IMR-90 (cell line): Measurements from ENCODE around the gene C13orf46. TPM values are rescaled to one million over a fixed set of nuclear protein-coding genes. Genes with fewer than 3 reads are reported as not detected.

ENCODE experiments used
- ATAC-seq: fragments of 200-7000 bp; cut with Tn5 transposase; 2 replicates; pipeline ENCODE4 v1.9.1; 2020; ENCODE audit warnings: low read depth, mild to moderate bottlenecking, moderate library complexity
- BruUV-seq: library from RNA; stranded (reverse); fragments of 400-500 nt; replicated peaks from 2 replicates; lab custom pipeline; 2021; lab: Mats Ljungman, UMichigan
- CTCF ChIA-PET: fragments of 300-600 bp; formaldehyde crosslinking; extraction: SDS; loops from one replicate; lab custom pipeline; 2021; ENCODE audit warnings: antibody characterized with exemption; lab: Yijun Ruan, JAX
- POLR2A ChIA-PET: fragments of 300-600 bp; sonication (Branson Sonifier 250); formaldehyde crosslinking; loops from one replicate; lab custom pipeline; 2022; ENCODE audit warnings: antibody characterized with exemption; ENCODE audit not compliant: unreplicated experiment; lab: Charles Lee
- DNase-seq: peaks from one replicate; pipeline ENCODE4 v3.0.0; 2013
- H2AFZ ChIP-seq: replicated peaks from 2 replicates; pipeline ENCODE3; 2013; ENCODE audit warnings: low read length, mild to moderate bottlenecking; ENCODE audit not compliant: poor library complexity
- H2AK5ac ChIP-seq: 2 replicates; pipeline ENCODE4 v1.6.1; 2013; ENCODE audit warnings: low read depth, low read length, inconsistent platforms
- H2AK9ac ChIP-seq: replicated peaks from 2 replicates; pipeline ENCODE3; 2013; ENCODE audit warnings: mild to moderate bottlenecking, low read depth, low read length, moderate library complexity; ENCODE audit not compliant: poor library complexity
- H2BK120ac ChIP-seq: 2 replicates; pipeline ENCODE4 v1.6.1; 2013; ENCODE audit warnings: low read depth, low read length, inconsistent platforms
- H2BK15ac ChIP-seq: 3 replicates; pipeline ENCODE4 v1.6.1; 2013; ENCODE audit warnings: low read depth, low read length, inconsistent platforms
- H2BK20ac ChIP-seq: 2 replicates; pipeline ENCODE4 v1.6.1; 2013; ENCODE audit warnings: low read depth, mild to moderate bottlenecking, inconsistent platforms, low read length, moderate library complexity
- H2BK5ac ChIP-seq: 2 replicates; pipeline ENCODE4 v1.6.1; 2013; ENCODE audit warnings: mild to moderate bottlenecking, low read depth, low read length, inconsistent platforms; ENCODE audit not compliant: poor library complexity, severe bottlenecking
- H3K14ac ChIP-seq: replicated peaks from 2 replicates; pipeline ENCODE4 v1.6.1; 2013; ENCODE audit warnings: low read depth, low read length, inconsistent platforms
- H3K18ac ChIP-seq: 2 replicates; pipeline ENCODE4 v1.6.1; 2013; ENCODE audit warnings: low read depth, low read length, control low read depth
- H3K23ac ChIP-seq: 2 replicates; pipeline ENCODE4 v1.6.1; 2013; ENCODE audit warnings: low read depth, low read length, inconsistent platforms
- H3K27ac ChIP-seq: 2 replicates; pipeline ENCODE4 v1.5.1; 2013; ENCODE audit warnings: mild to moderate bottlenecking, control low read depth, low read length; ENCODE audit not compliant: insufficient read depth
- H3K27me3 ChIP-seq: 2 replicates; pipeline ENCODE4 v1.6.1; 2013; ENCODE audit warnings: low read length; ENCODE audit not compliant: control insufficient read depth, insufficient read depth
- H3K36me3 ChIP-seq: 2 replicates; pipeline ENCODE4 v1.6.1; 2013; ENCODE audit warnings: low read length, mixed read lengths; ENCODE audit not compliant: control insufficient read depth, insufficient read depth
- H3K4ac ChIP-seq: 2 replicates; pipeline ENCODE4 v1.6.1; 2013; ENCODE audit warnings: low read depth, low read length, inconsistent platforms
- H3K4me1 ChIP-seq: 2 replicates; pipeline ENCODE4 v1.6.1; 2013; ENCODE audit warnings: low read length, mixed read lengths; ENCODE audit not compliant: control insufficient read depth, insufficient read depth
- H3K4me2 ChIP-seq: 2 replicates; pipeline ENCODE4 v1.6.1; 2013; ENCODE audit warnings: low read depth, mild to moderate bottlenecking, control low read depth, low read length, moderate library complexity
- H3K4me3 ChIP-seq: 2 replicates; pipeline ENCODE4 v1.5.1; 2013; ENCODE audit warnings: low read depth, mild to moderate bottlenecking, control low read depth, low read length, moderate library complexity; ENCODE audit not compliant: insufficient read depth
- H3K56ac ChIP-seq: 2 replicates; pipeline ENCODE4 v1.6.1; 2013; ENCODE audit warnings: low read length, inconsistent platforms; ENCODE audit not compliant: insufficient read depth; ENCODE audit errors: extremely low read depth
- H3K79me1 ChIP-seq, 2 experiments: 2 replicates each; pipeline ENCODE4 v1.6.1; 2013; ENCODE audit warnings: low read length in 2 of 2, inconsistent platforms in 1 of 2, low read depth in 1 of 2
- H3K9ac ChIP-seq: 2 replicates; pipeline ENCODE4 v1.6.1; 2013; ENCODE audit warnings: low read depth, low read length, control low read depth
- H3K9me1 ChIP-seq: 2 replicates; pipeline ENCODE4 v1.6.1; 2013; ENCODE audit warnings: low read length, inconsistent platforms; ENCODE audit not compliant: insufficient read depth
- H3K9me3 ChIP-seq: 2 replicates; pipeline ENCODE4 v1.6.1; 2013; ENCODE audit warnings: low read length; ENCODE audit not compliant: control insufficient read depth, insufficient read depth
- H4K20me1 ChIP-seq: 2 replicates; pipeline ENCODE4 v1.6.1; 2013; ENCODE audit warnings: low read length, inconsistent platforms; ENCODE audit not compliant: insufficient read depth
- H4K5ac ChIP-seq: 2 replicates; pipeline ENCODE4 v1.6.1; 2013; ENCODE audit warnings: mild to moderate bottlenecking, low read depth, low read length, control low read depth
- H4K8ac ChIP-seq, 2 experiments: 2 replicates each; pipeline ENCODE4 v1.6.1; 2013; ENCODE audit warnings: low read depth in 2 of 2, low read length in 2 of 2, control low read depth in 1 of 2, inconsistent platforms in 1 of 2
- H4K91ac ChIP-seq: 2 replicates; pipeline ENCODE4 v1.6.1; 2013; ENCODE audit warnings: low read depth, low read length, inconsistent platforms; ENCODE audit not compliant: insufficient read depth
- BHLHE40 ChIP-seq: fragments of 150-350 bp; IDR thresholded peaks from 2 replicates; pipeline ENCODE4 v1.6.1; 2016; ENCODE audit warnings: mild to moderate bottlenecking, low read depth, low read length
- CEBPB ChIP-seq: IDR thresholded peaks from 2 replicates; pipeline ENCODE4 v1.6.1; 2012; ENCODE audit warnings: low read depth, low read length, improper control_type of control experiment
- CHD1 ChIP-seq: IDR thresholded peaks from 2 replicates; pipeline ENCODE4 v1.6.1; 2012; ENCODE audit warnings: low read depth, low read length, improper control_type of control experiment
- FOS ChIP-seq: fragments of 150-350 bp; IDR thresholded peaks from 2 replicates; pipeline ENCODE4 v1.6.1; 2016; ENCODE audit warnings: low read depth, low read length
- MAFK ChIP-seq: IDR thresholded peaks from 2 replicates; pipeline ENCODE4 v1.6.1; 2012; ENCODE audit warnings: low read depth, low read length, improper control_type of control experiment
- MAZ ChIP-seq: IDR thresholded peaks from 2 replicates; pipeline ENCODE4 v1.6.1; 2012; ENCODE audit warnings: low read depth, mild to moderate bottlenecking, low read length, improper control_type of control experiment, moderate library complexity, borderline replicate concordance
- MXI1 ChIP-seq: IDR thresholded peaks from 2 replicates; pipeline ENCODE4 v1.6.1; 2012; ENCODE audit warnings: low read depth, mild to moderate bottlenecking, low read length, moderate library complexity, borderline replicate concordance
- NFE2L2 ChIP-seq: fragments of 150-350 bp; IDR thresholded peaks from 2 replicates; pipeline ENCODE4 v1.6.1; 2016; ENCODE audit warnings: low read depth, mild to moderate bottlenecking, low read length
- POLR2A ChIP-seq: IDR thresholded peaks from 2 replicates; pipeline ENCODE4 v1.6.1; 2012; ENCODE audit warnings: mild to moderate bottlenecking, low read depth, low read length
- RAD21 ChIP-seq: IDR thresholded peaks from 2 replicates; pipeline ENCODE4 v1.6.1; 2012; ENCODE audit warnings: low read length, improper control_type of control experiment
- RCOR1 ChIP-seq: IDR thresholded peaks from 2 replicates; pipeline ENCODE4 v1.6.1; 2012; ENCODE audit warnings: mild to moderate bottlenecking, low read length, improper control_type of control experiment; ENCODE audit not compliant: insufficient replicate concordance
- RFX5 ChIP-seq: IDR thresholded peaks from 2 replicates; pipeline ENCODE4 v1.8.0; 2012; ENCODE audit warnings: low read depth, mild to moderate bottlenecking, low read length, moderate library complexity
- SMC3 ChIP-seq: fragments of 150-350 bp; IDR thresholded peaks from 2 replicates; pipeline ENCODE4 v1.6.1; 2016; ENCODE audit warnings: low read depth, mild to moderate bottlenecking, antibody characterized with exemption, low read length, moderate library complexity
- WGBS, 2 experiments: methylation state at CpG; one replicate each; pipeline versions ENCODE4 v1.1.5 to v1.1.7; 2013; ENCODE audit warnings: missing lambda C conversion rate in 2 of 2; ENCODE audit not compliant: insufficient read length in 1 of 2; ENCODE audit errors: extremely low coverage in 2 of 2; 5-methylcytosine and 5-hydroxymethylcytosine counted together
- dilution Hi-C: fragments of 300-500 bp; cut with HindIII; formaldehyde crosslinking; loops from one replicate; pipeline ENCODE4 v1.14.3; 2018; ENCODE audit warnings: low sequenced_read_pairs; ENCODE audit not compliant: unreplicated experiment
- in situ Hi-C: fragments of 300-500 bp; cut with MboI; formaldehyde crosslinking; loops from 3 replicates; pipeline ENCODE4 v1.14.3; 2019; ENCODE audit warnings: low sequenced_read_pairs, inconsistent platforms, mixed read lengths
- intact Hi-C: fragments of 100-400 bp; cut with micrococcal nuclease; formaldehyde crosslinking; loops from 2 replicates; pipeline ENCODE4 v1.10.0; 2022
- polyA plus RNA-seq, 3 experiments: library from polyadenylated mRNA; depleted of rRNA; stranded (reverse); fragments of >200 nt; gene quantifications; 2 replicates each; pipeline ENCODE4 v1.2.3, GENCODE V29; 2012; ENCODE audit warnings: low replicate concordance in 1 of 3
- total RNA-seq: library from RNA; depleted of rRNA; stranded (reverse); fragments of >200 nt; gene quantifications from 2 replicates; pipeline ENCODE4 v1.2.3, GENCODE V29; 2012
- TF ChIP-seq, protein P1 (sequence below): fragments of 150-350 bp; IDR thresholded peaks from 2 replicates; pipeline ENCODE4 v1.6.1; 2016; ENCODE audit warnings: low read depth, mild to moderate bottlenecking, low read length, moderate library complexity, borderline replicate concordance
- TF ChIP-seq, protein P2 (sequence below): fragments of 150-350 bp; IDR thresholded peaks from 2 replicates; pipeline ENCODE4 v1.6.1; 2017; ENCODE audit warnings: mild to moderate bottlenecking, antibody characterized with exemption, low read length, low read depth
- TF ChIP-seq, protein P3 (sequence below): conservative IDR thresholded peaks from 2 replicates; pipeline ENCODE4 v1.5.1; 2012; ENCODE audit warnings: mild to moderate bottlenecking, low read depth, low read length, improper control_type of control experiment

The C13orf46 gene
- total and polyA plus RNA-seq, 2 of the 4 experiments (the other 2 are of a cell fraction): under 0.01 to 2.1 TPM

DNA sequence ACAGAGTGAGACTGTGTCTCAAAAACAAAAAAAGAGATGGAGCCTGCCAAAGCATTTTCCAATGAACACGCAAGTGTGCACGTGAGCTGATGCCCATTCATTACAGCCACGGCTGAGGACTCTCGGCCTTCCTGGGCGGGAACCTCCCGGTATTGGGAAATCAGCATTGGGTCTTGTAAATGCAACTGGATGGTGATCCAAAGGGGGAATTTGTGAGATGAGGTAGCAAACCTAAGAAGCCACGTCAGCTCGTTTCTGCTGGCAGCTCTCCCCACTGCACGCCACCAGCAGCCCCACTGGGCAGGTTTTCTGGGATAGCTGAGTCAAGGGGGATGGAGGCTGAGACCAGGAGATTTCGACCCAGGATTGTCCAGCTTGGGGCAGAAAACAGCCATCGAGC lies 11.5 kb downstream of the C13orf46 start:
- Histone ChIP-seq H4K20me1 (no peaks in the 10 kb centered on the region), H3K79me1 (peaks cover 0 to 5% of the 10 kb centered on the region in 2 experiments; a peak in 1 of 4 replicates), H3K9me1 (no peaks in the 10 kb centered on the region), H4K8ac (no peak overlapping the region), H2BK120ac (no peak overlapping the region), H3K27ac (no peak overlapping the region), H3K14ac (no peak overlapping the region), H3K4me2 (no peak overlapping the region), H3K36me3 (peaks cover 19% of the 10 kb centered on the region), H2BK20ac (no peak overlapping the region), H2AFZ (no peak overlapping the region), H4K91ac (no peak overlapping the region), H3K56ac (no peak overlapping the region), H3K4me3 (no peak overlapping the region), H2AK5ac (no peak overlapping the region), H2BK15ac (no peak overlapping the region), H3K9ac (no peak overlapping the region), H3K27me3 (no peaks in the 10 kb centered on the region), H2BK5ac (no peak overlapping the region), H3K9me3 (peaks cover 11% of the 10 kb centered on the region), H3K4me1 (no peaks in the 10 kb centered on the region), H2AK9ac (no peak overlapping the region), H3K18ac (no peak overlapping the region), H3K23ac (no peak overlapping the region), H4K5ac (no peak overlapping the region), H3K4ac (no peak overlapping the region)
- dilution Hi-C loops: no loop called here
- in situ Hi-C loops: no loop called here
- TF ChIP-seq SMC3 (no peak), NFE2L2 (no peak), FOS (no peak), CEBPB (no peak), MAFK (no peak), POLR2A (no peak), RAD21 (no peak), MXI1 (no peak), MAZ (no peak), RFX5 (no peak), RCOR1 (no peak), CHD1 (no peak), BHLHE40 (no peak)
- TF ChIP-seq, protein P1, sequence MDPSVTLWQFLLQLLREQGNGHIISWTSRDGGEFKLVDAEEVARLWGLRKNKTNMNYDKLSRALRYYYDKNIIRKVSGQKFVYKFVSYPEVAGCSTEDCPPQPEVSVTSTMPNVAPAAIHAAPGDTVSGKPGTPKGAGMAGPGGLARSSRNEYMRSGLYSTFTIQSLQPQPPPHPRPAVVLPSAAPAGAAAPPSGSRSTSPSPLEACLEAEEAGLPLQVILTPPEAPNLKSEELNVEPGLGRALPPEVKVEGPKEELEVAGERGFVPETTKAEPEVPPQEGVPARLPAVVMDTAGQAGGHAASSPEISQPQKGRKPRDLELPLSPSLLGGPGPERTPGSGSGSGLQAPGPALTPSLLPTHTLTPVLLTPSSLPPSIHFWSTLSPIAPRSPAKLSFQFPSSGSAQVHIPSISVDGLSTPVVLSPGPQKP: no peak
- TF ChIP-seq, protein P2, sequence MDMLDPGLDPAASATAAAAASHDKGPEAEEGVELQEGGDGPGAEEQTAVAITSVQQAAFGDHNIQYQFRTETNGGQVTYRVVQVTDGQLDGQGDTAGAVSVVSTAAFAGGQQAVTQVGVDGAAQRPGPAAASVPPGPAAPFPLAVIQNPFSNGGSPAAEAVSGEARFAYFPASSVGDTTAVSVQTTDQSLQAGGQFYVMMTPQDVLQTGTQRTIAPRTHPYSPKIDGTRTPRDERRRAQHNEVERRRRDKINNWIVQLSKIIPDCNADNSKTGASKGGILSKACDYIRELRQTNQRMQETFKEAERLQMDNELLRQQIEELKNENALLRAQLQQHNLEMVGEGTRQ: no peak
- TF ChIP-seq, protein P3, sequence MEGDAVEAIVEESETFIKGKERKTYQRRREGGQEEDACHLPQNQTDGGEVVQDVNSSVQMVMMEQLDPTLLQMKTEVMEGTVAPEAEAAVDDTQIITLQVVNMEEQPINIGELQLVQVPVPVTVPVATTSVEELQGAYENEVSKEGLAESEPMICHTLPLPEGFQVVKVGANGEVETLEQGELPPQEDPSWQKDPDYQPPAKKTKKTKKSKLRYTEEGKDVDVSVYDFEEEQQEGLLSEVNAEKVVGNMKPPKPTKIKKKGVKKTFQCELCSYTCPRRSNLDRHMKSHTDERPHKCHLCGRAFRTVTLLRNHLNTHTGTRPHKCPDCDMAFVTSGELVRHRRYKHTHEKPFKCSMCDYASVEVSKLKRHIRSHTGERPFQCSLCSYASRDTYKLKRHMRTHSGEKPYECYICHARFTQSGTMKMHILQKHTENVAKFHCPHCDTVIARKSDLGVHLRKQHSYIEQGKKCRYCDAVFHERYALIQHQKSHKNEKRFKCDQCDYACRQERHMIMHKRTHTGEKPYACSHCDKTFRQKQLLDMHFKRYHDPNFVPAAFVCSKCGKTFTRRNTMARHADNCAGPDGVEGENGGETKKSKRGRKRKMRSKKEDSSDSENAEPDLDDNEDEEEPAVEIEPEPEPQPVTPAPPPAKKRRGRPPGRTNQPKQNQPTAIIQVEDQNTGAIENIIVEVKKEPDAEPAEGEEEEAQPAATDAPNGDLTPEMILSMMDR: no peak
- 89% methylated on average over 6 of the region's 11 CpGs; no CpG with 5 or more reads in 1 of the 2 experiments for WGBS, 2 experiments
- POLR2A ChIA-PET: no interaction called here
- CTCF ChIA-PET: no interaction called here
- intact Hi-C loops: no loop called here
- BruUV-seq: no TSS peak
- DNase-seq (no peak), ATAC-seq (no peak)
